ENCODE measurements around the gene ASB18.

Gene ASB18

DNA sequence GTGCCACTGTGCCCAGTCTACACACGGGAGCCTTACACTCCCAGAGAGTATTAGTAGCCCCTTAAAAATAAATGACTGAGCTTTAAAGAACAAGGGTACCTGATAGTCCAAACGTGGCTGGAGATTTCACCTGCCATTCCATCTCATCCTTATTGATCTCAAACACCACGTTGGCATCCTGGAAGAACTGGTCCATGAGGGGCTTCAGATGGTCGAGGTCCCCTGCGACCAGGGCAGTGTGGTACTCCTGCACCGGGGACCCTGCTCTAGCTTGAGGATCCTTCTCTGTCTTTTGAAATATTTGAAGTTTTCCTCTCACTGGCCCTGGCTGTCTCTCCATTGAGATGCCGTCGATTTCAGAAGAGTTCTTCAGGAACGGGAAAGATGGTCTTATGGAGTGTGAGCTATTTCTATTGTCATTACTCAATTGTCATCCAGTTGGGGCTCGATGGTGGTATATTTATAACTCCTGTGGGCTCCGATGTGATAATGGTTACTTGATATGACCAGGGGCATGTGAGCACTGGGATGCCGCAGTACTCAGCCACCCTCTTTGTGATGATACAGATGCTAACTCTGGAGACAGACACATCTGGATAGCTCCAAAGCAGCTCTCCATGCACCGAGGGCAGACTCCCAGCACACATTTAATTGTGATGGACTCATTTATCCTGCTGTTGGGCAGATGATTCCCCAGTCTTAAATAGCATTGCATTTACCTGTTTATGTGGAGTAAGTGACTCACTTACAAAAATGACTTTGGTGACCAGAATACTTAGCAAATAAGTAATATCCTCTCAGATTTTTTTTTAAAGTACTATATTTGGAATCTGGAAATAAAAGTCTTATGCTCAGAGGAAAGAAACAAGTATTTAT, 22.8 kb downstream of the ASB18 start:
- no peak for DNase-seq (ENCODE audit: low read depth in 2 of 2)

DNA sequence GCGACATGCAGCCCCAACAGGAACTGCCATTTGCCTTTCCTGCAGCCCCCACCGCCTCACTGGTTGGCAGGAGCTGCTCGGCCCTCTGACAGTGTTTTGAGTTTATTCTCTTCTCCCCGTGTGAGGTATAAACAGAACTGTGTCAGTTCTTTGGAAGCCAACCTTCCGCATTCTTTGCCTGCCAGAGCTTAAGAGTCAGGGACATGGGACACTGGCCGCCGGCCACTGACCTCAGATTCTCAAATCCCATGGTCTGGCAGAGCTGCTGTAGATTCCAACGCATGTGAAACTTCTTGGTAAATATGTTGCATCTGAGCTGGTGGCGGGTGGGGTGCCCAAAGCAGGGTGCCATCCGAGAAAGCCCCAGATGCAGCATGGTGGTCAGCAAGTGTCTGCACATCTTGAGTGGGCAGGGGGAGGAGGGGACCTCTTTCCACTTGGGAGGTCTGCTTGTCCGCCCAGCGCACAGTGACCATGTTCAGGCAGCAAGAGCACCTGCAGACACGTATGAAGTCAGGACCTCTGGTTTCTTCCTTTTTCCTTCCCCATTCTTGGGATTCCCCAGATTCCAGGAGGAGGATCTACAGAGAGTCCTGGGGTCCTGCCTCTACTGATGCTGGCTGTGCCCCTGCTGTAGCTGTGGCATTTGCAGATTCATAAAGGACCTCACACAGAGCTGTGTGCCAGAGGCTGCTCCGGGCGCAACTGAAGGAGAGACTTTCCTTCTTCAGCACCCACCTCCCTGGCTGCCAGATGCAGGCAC, 23.8 kb downstream of the ASB18 start:
- no peak for DNase-seq (ENCODE audit: low read depth in 2 of 2)

DNA sequence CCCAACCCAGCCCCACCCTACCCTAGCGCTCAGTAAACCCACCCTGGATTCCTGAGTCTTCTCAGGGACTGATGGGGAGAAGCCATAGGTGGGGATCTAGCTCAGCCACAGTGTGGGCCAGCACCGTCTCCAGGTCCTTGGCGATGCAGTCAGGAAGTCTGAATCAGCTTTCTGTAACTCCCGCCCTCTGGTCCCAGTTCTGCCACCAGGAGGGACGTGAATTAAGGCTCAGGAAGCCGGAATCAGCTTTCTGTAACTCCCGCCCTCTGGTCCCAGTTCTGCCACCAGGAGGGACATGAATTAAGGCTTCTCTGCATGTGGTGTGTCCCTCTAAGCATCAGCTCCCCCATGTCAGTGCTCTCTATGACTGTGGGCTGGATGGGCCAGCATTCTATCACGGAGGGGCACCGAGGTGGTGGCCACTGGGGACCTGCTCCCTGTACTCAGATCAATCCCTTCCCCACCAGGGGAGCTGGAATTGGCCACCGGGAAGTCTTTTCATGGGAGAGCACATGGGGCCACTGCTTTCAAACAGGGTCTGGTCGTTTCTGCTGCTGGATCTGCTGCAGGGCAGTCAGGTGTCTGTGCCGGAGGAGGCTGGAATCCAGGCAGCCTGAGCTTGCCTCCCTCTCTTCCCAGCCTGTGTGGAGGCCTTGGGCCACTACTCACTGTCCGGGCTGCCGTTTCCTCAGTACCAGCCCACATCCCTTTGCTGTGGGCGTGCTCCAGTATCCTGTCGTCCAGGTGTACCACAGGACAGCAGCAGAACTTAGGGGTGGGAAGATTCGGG, 24.7 kb downstream of the ASB18 start:
- no peak for DNase-seq (ENCODE audit: low read depth in 2 of 2)

DNA sequence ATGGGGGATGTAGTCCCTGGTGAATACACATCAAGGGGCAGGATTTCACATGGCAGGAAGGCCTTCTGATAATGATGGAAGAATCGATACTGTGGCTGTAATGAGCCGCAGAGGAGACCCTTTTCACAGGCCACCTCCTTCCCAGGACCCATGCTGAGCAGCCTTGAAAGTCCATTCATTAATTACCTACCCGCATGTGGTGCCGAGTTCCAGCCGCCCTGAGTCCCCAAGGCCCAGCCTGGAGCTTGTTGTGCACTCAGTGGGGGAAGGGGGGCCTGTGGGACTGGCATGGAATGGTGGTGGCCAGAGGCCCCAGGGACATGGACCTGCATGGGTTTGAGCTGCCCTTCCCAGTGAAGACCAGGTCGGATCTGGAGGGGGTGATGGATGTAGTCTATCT, 25.5 kb downstream of the ASB18 start:
- DNase-seq (ENCODE audit: low read depth in 2 of 2): no peak

DNA sequence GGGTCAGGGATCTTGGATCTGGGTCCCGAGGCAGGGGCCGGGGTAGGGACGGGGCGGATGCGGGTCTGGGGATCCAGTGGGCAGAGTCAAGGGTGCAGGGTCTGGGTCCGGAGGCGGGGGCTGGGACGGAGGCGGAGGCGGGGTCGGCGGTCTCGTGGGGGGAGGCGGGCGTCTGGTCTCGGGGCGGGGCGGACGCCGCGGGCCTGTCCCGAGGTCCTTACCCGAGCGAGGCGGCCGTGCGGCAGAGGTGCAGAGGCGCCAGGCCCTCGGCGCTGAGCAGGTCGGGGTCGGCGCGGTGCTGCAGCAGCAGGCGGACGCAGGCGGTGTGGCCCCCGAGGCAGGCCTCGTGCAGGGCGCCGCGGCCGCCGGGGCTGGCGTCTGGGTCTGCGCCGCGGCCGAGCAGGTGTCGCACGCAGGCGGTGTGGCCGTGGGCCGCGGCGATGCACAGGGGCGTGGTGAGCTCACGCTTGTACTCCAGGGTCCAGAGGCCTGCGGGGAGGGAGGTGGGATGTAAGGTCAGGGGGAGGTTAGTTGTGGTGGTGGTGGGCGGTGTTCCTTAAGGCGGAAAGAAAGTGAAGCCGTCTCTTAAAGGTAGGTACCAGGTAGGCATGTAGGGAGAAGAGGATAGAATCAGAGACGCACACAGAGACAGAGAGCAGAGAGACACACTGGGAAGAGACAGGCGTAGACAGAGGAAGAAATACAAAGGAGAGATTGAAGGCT, 26.6 kb downstream of the ASB18 start:
- DNase-seq (ENCODE audit: low read depth in 2 of 2): no peak

DNA sequence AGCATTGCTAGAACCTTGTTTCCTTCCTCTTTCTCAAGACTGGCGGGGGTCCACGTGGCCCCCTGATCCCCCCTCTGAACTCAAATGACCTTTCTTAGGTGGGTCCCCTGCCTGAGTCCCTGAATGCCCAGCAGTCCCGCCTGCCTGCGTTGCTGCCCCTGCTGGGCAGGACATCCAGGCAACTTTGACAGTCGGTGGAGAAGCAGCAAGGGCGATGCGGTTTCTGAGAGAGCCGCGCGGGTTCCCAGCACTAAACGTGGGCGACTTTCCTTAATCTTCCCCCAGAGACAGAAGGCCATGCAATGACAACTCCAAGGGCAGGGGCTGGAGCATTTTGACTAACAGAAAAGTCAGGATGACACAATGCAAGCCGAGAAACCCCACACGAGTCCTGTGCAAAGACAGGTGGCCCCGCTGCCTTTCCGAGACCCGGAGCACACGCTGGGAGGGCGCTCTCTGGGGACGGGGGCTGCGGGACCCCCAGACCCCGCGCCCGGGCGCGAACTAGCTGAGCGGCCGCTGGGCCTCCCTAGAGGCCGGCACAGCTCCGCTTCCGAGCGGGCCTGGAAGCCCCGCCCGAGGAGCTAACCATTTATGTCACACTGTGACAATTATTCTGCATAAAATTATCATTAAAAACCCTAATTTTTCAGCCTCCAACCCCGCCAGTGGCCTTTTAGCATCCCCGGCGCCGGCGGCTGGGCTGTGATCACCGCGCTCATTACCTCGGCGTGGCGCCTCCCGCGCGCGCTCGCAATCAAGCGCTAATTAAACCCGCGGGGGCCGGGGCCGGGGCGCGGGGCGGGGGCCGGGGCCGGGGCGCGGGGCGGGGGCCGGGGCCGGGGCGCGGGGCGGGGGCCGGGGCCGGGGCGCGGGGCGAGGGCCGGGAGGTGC, 27.4 kb downstream of the ASB18 start:
- DNase-seq (ENCODE audit: low read depth in 2 of 2): no peak

DNA sequence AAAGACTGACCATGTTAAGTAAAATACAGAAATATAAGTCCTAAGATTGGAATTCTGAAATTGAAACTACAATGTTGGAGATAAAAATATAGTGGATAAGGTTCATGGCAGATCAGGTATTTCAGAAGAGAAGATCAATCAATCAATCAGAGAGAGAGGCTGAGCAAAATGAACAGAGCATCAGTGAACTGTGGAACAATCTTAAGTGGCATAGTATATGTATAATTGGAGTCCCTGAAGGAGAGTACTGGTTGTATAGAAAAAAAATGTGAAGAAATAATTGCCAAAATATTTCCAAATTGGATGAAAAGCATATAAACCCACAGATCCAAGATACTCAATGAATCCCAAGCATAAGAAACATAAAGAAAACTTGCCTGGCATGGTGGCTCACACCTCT, 35.0 kb downstream of the ASB18 start:
- DNase-seq (ENCODE audit: low read depth in 2 of 2): no peak

DNA sequence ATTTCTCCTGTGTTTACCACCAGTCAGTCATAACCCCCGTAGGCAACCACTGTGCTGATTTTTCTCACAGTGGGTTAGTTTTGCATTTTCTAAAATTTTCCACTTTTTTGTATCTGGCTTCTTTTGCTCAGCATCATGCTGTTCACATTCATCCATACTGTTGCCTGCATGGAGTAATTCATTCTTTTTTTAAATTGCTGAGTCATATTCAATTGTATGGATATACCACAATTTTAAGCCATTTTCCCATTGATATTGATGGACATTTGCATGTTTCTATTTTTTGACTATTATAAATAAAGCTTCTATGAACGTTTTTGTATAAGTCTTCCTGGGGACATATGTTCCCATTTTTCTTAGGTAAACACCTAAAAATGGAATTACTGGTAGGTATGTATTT, 40.5 kb downstream of the ASB18 start:
- no peak for DNase-seq (ENCODE audit: low read depth in 2 of 2)

DNA sequence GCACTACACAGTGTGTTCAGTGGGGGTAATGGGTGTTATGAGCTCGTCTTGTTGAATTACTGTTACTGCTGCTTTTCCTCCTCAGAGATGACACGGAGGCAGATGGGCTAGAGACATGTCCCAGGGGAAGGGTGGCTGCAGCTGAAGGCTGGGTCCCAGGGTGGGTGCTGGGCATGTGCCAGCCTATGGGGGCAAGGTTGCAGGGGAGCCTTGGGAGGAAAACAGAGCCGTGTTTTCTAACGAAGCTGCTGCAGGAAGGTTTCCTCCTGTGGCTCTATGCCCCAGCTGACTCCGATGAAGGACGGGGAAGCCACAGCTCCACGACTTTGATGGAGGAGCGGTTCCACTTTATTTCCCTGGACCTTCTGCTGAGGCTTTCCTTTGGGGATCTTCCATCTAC, 42.4 kb downstream of the ASB18 start:
- no peak for DNase-seq (ENCODE audit: low read depth in 2 of 2)

DNA sequence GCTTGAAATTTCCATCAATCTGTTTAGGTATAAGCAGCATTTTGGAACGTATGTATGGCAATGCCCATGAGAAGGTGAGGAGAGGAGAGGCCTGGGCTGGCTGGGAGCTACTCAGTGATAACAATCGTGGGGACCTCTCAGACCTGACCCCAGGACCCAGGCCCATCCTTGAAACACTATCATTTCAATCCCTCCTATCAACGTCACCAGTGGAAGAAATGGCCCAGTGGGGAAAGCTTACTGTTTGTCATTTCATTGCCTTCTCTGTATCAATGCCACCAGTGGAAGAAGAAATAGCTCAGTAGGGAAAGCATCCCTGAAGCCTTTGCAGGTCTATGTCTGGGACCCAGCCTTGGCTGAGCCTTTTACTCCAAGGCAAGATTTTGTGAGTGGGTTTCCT, 44.8 kb downstream of the ASB18 start:
- DNase-seq (ENCODE audit: low read depth in 2 of 2): no peak

DNA sequence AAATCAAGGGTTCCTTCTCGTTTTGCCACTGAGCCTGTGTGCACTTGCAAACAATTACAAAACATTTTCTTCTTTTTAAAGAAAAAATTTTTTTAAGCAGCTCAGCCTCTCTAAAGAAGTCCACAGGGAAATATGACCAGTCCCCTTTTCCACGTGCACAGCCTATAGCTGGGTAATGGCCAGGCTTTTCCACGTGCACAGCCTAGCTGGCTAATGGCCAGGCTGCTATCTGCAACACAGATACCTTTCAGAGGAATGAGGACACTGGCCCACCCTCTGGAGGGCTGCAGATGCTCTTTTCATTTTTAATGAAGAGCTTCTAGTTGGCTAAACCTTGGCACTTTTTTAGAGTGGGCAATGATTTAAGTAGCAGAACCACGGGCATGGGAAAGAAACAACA, 46.3 kb downstream of the ASB18 start:
- no peak for DNase-seq (ENCODE audit: low read depth in 2 of 2)

DNA sequence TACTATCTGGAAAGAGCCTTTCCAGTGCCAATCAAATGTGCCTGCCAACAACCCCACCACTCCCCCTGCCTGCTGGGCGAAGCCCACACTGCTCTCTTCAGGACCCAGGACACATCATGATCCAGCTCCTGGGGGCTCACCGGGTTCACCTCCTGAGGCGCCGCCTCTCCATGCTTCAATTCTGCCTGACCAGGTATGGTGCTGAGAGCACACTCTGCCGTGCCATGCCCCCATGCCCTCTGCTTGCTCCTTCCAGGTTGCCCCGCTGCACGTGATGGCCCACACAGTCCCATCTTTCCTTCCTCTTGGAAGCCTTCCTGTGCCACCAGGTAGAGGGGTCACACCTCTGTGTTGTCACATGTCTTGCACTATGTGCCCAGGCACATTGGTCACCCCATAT, 47.5 kb downstream of the ASB18 start:
- no peak for DNase-seq (ENCODE audit: low read depth in 2 of 2)

DNA sequence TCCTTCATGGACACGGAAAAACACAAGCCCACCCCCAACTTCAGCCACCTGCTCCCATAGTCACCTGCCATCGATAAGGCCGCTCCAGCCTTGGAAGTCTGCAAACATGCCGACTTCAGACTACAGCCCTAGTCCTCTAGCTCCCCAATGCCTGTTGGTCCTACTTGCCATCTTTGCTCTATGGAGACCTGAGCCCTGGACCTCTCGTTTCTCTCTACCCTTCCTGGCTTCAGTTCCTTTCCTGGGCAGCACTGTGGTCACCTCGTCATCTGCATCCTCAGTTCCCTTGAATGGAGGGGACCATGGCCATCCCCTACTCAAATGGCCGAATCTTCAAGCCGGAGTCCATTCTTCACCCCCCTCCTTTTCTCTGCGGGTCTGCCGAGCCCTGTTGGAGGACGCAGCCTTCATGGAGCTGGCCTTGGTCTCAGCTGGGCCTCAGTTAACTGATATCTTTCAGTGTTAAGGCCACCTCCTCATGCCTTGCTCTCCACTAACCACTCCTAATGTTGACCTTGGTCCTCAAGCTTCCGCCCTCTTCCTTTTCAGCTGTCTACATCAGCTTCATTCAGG, 48.4 kb downstream of the ASB18 start:
- DNase-seq (ENCODE audit: low read depth in 2 of 2): no peak

DNA sequence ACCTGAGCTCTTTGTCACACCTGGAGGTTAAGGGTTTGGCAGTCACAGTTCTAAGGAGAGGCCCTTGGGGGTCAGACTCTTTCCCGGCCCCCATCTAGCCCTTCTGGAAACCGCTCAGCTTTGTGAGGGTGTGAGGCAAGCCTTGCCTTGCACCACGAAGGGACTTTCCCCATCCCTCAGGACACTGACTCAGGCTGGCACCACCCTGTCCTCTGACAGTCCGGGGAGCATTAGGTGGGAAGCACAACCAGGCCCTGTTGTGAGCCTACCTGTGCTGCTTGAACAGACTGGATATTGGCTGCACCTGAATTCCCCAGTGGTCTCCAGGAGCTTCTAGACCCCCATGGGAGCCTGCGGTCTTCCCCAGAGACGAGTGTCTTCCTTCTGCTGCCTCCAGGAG, 49.0 kb downstream of the ASB18 start:
- DNase-seq (ENCODE audit: low read depth in 2 of 2): no peak

DNA sequence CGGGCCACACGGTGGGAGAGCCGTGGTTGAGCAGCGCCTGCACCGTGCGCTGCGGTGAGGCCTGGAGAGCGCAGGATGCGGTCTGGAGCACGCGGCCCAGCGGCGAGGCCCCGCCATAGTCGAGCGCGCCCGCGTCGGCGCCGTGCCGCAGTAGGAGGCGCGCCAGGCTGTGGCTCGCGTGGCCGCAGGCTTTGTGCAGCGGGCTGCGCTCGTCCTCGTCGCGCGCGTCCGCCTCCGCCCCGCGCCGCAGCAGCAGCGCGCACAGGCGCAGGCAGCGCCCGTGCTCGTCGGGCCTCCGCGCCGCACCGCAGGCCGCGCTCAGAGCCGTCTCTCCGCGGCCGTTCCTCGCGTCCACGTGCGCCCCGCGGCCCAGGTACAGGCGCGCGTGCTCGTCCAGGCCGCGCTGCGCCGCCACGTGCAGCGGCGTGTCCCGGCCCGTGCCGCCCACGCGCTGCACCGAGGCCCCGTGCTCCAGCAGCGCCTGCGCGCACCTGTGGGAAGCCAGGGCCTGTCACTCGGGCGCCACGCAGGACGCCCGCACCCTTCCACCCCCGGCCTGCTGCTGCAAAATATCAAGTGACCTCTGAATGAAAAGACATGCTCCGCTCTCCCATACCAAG, 49.7 kb downstream of the ASB18 start:
- no peak for DNase-seq (ENCODE audit: low read depth in 2 of 2)

DNA sequence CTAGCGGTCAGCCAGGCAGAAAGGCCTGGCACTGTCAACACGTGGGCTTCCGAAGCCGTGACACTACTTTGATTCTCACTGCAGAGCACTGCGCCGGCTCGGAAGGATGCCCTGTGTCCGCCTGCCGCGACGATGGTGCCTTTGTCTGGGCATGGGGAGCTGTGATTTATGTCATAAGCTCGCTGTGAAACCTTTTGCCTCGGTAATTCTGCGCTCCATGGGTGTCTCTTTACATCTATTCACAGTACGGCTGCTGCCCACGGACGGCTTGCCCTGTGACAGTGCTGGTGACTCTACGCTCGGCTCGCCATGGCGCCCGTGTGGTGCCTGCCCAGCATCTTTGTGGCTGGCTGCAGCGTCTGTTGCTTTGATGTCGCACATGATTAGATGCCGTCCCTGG, 52.9 kb downstream of the ASB18 start:
- no peak for DNase-seq (ENCODE audit: low read depth in 2 of 2)

DNA sequence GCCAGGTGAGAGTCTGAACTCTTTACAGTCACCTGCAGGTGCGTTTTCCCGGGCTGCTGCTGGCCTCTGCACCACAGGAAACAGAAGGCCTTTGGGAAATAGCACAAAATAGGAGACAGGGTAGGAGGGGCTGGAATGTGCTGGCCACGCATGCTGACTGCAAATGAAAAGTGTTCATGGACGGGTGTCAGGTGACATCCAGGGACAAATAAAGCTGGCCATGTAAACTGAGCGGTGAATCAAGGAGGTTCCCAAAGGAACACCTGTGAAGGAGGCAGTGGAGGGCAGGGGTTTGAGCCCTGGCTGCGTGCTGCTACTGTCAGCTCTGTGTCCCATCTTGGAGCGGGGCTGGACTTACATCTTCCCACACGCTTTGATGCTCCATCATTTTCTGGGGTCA, 53.7 kb downstream of the ASB18 start:
- DNase-seq (ENCODE audit: low read depth in 2 of 2): no peak

DNA sequence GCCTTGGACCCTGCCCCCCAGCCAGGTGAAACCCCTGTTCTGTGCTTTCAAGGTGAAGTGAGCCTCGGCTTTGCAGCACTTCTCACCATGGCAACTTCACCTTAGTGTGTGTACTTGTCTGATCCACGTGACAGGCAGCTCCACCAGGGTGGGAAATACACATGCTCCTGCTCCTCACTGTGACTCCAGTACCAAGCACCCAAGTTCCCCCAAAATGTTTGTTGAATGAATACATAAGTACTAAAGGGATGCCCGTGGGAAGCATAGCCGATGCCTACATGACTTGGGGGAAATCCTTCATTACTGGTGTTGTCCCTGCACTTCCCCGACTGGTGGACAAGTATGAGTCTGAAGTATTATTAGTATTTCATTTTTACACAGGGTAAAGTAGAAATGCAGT, 54.2 kb downstream of the ASB18 start:
- DNase-seq (ENCODE audit: low read depth in 2 of 2): no peak

DNA sequence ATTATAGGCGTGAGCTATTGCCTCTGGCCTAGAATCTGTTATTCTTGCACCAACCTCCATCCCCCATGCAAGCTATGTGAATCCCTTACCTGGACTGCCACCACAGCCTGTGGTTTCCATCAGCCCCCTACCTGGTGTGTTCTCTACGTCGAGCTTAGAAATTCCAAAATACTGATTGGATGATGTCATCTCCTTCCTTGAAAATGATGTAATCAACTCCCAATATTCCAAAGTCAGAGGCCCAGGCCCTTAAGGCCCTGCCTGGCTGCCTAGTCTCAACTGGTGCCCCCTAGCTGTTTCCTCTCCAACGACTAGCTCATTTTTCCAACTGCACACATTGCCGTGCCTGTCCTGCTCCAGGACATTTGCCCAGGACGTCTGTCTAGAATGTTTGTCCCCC, 54.7 kb downstream of the ASB18 start:
- DNase-seq (ENCODE audit: low read depth in 2 of 2): no peak

Data from stimulated activated CD4-positive, alpha-beta T cell treated with anti-CD3 and anti-CD28 coated beads, Interleukin-1b, Interleukin-23, amount 100 ng/mL, for 1 hour (primary cell).